ENCODE measurements around the gene CXorf58. TPM values are rescaled to one million over a fixed set of nuclear protein-coding genes. Genes with fewer than 3 reads are reported as not detected.
A peak's percentile ranks its signal among the peaks of the same experiment; 100 is the strongest.

CXorf58 gene
- total and polyA plus RNA-seq, 2 of the 8 experiments (the other 6 are each of a cell fraction or from before 2014, with no cell fraction given), result 0.05 TPM; not detected in 1

GRCh38 chrX:23959781-23960180 lies 52.0 kb downstream of the CXorf58 start:
- no peaks in the 10 kb centered on the region for H3K23me2 ChIP-seq (ENCODE audit: low read depth, low read length)
- no peaks in the 10 kb centered on the region for H3K27me3 ChIP-seq (replicated peaks in 1 of 4; ENCODE audit: control insufficient read depth in 3 of 4, extremely low read depth in 1 of 4, insufficient read depth in 3 of 4, low read length in 3 of 4)
- no peak overlapping the region for H2AK5ac ChIP-seq (ENCODE audit: low read depth, low read length)
- H3K4ac ChIP-seq (replicated peaks; ENCODE audit: insufficient read length, low read depth, low read length), result no peak overlapping the region
- no peak overlapping the region for H2BK20ac ChIP-seq (ENCODE audit: low read length)
- no peaks in the 10 kb centered on the region for H3K36me3 ChIP-seq (ENCODE audit: control insufficient read depth in 2 of 4, insufficient read depth in 4 of 4, low read length in 3 of 4)
- H3K56ac ChIP-seq (replicated peaks; ENCODE audit: insufficient read length, low read depth, low read length), result no peak overlapping the region
- no peak overlapping the region for H3K27ac ChIP-seq (ENCODE audit: low read depth, low read length)
- H3K79me1 ChIP-seq (ENCODE audit: low read depth, low read length), result no peaks in the 10 kb centered on the region
- H3K18ac ChIP-seq (ENCODE audit: extremely low read depth, low read length), result no peak overlapping the region
- H3K9me3 ChIP-seq (ENCODE audit: insufficient read depth in 2 of 2, low read depth in 1 of 2, low read length in 1 of 2), result no peaks in the 10 kb centered on the region
- CTCF ChIA-PET (ENCODE audit: partially characterized antibody), result no interaction called here
- H3K4me1 ChIP-seq (replicated peaks in 1 of 4; ENCODE audit: control insufficient read depth in 3 of 4, insufficient read depth in 4 of 4, low read length in 3 of 4), result no peaks in the 10 kb centered on the region; a peak in 1 of 7 replicates
- no peaks in the 10 kb centered on the region for H4K20me1 ChIP-seq (replicated peaks in 1 of 2; ENCODE audit: control insufficient read depth in 1 of 2, insufficient read depth in 2 of 2, low read length in 2 of 2)
- H2BK12ac ChIP-seq (ENCODE audit: low read depth, low read length), result 0 out of 2 replicates have a peak overlapping the region, but pooled peaks have one; percentile 14
- no peak overlapping the region for H3K4me3 ChIP-seq (ENCODE audit: extremely low read depth in 1 of 4, insufficient read depth in 2 of 4, low read depth in 3 of 4, low read length in 4 of 4)
- no peak overlapping the region for H2BK15ac ChIP-seq (ENCODE audit: low read length)
- DNase-seq (ENCODE audit: low read depth in 1 of 2, low spot score in 2 of 2) (no peak), FAIRE-seq (peak; percentile 57)
- H4K8ac ChIP-seq (ENCODE audit: extremely low read depth, insufficient read depth, low read length), result no peak overlapping the region
- H2BK5ac ChIP-seq (ENCODE audit: low read depth, low read length), result no peak overlapping the region
- no peak overlapping the region; a peak in 1 of 4 replicates for H3K4me2 ChIP-seq (ENCODE audit: insufficient read depth in 1 of 2, low read depth in 2 of 2, low read length in 2 of 2)
- H3K9ac ChIP-seq (replicated peaks in 1 of 4; ENCODE audit: extremely low read depth in 1 of 4, low read depth in 3 of 4, low read length in 3 of 4), result no peak overlapping the region
- H3K79me2 ChIP-seq (ENCODE audit: control insufficient read depth in 1 of 2, insufficient read depth in 2 of 2, low read length in 2 of 2), result no peaks in the 10 kb centered on the region
- TF ChIP-seq KDM4A (IDR thresholded peaks at IDR 0.05; ENCODE audit: low read depth, low read length, severe bottlenecking), result no peak
- H2AFZ ChIP-seq (ENCODE audit: low read length), result peak overlapping the region; percentile 76; the same call in 1 of the 2 replicates
- 89% methylated on average over 3 of the region's 3 CpGs; no CpG with 5 or more reads in 1 of the 2 experiments for WGBS, 2 experiments (ENCODE audit: extremely low coverage in 1 of 2, insufficient coverage in 1 of 2, insufficient read length in 1 of 2, insufficient replicate concordance in 2 of 2, low coverage in 1 of 2, low lambda C conversion rate in 2 of 2, missing lambda C conversion rate in 1 of 2)
- H2BK120ac ChIP-seq (replicated peaks; ENCODE audit: low read depth, low read length), result no peak overlapping the region
- no peak overlapping the region for H4K91ac ChIP-seq (replicated peaks; ENCODE audit: insufficient read length, low read length)
- no peak overlapping the region for H3K23ac ChIP-seq (ENCODE audit: insufficient read length)
- H3K14ac ChIP-seq (ENCODE audit: insufficient read length), result no peak overlapping the region
- POLR2A ChIA-PET (ENCODE audit: partially characterized antibody), result no interaction called here
- H4K5ac ChIP-seq (ENCODE audit: insufficient read length, low read depth, low read length), result no peak overlapping the region
